ENCODE measurements around the gene DCAF8.
A peak's percentile ranks its signal among the peaks of the same experiment; 100 is the strongest.

Gene DCAF8

DNA sequence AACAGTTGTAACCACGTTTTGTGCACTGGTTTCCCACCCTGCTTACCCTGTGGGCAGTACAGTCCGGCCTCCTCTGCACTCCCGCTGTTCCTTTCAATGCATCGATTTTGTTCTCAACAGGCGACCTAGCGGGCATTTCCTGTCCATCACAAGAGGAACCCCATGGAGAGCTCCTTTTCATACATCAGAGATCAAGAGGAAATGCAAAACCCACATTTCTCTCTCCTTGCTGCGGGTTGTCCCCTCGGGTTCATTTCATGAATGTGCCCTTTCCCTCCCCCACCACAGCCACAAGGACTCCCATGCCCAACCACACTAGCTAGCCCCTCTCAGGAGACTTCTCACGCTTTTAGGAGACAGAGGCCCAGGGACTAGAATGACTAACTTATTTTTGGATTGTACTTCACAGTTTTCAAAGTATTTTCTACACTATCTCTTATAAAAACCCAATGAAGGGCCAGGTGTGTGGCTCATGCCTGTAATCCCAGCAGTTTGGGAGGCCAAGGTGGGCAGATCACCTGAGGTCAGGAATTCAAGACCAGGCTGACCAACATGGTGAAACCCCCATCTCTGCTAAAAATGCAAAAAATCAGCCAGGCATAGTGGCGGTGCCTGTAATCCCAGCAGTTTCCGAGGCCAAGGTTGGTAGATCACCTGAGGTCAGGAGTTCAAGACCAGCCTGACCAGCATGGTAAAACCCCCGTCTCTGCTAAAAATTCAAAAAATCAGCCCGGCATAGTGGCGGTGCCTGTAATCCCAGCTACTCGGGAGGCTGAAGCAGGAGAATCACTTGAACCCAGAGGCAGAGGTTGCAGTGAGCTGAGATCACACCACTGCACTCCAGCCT, 92.6 kb downstream of the DCAF8 start:
- DNase-seq (ENCODE audit: low read depth), result peak; percentile 96
- TF ChIP-seq MAX (IDR thresholded peaks at IDR 0.05; ENCODE audit: low read depth, low read length) (peak; percentile 77), CTCF (IDR thresholded peaks at IDR 0.05; ENCODE audit: low read depth, low read length) (no peak), MYC (IDR thresholded peaks at IDR 0.05; ENCODE audit: low read depth, low read length) (peak; percentile 87), POLR2A (IDR thresholded peaks at IDR 0.05; ENCODE audit: extremely low read depth, insufficient read length) (no peak)
- peak overlapping the region; percentile 22 for H3K4me3 ChIP-seq (ENCODE audit: low read depth, low read length)

GRCh38 chr1:160168609-160169369, 93.6 kb downstream of the DCAF8 start:
- peak overlapping the region; percentile 22 for H3K4me3 ChIP-seq (ENCODE audit: low read depth, low read length)
- no peak for TF ChIP-seq MYC (IDR thresholded peaks at IDR 0.05; ENCODE audit: low read depth, low read length)
- no peak for TF ChIP-seq MAX (IDR thresholded peaks at IDR 0.05; ENCODE audit: low read depth, low read length)
- peak; percentile 5 for TF ChIP-seq CTCF (IDR thresholded peaks at IDR 0.05; ENCODE audit: low read depth, low read length)
- no peak for TF ChIP-seq POLR2A (IDR thresholded peaks at IDR 0.05; ENCODE audit: extremely low read depth, insufficient read length)
- DNase-seq (ENCODE audit: low read depth), result peak; percentile 73

DNA sequence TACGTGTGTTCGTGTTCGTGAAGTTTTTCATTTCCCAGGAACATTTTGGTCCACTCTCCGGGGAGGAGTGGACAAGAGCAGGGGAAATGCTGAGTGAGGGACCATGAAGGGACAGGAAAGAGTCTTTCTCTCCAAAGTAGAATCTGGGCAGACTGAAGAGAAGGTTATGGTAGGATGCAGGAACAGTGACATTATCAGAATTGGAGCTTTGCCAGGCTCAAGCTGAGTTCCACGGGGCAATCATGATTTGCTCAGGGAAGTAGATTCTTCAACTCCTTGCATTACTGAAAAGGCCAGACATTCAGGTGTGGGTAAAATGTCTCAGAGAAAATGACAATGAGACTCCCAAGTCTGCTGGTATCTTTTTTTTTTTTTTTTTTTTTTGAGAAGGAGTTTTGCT, 94.3 kb downstream of the DCAF8 start:
- peak; percentile 27 for DNase-seq (ENCODE audit: low read depth)
- TF ChIP-seq MYC (IDR thresholded peaks at IDR 0.05; ENCODE audit: low read depth, low read length) (no peak), CTCF (IDR thresholded peaks at IDR 0.05; ENCODE audit: low read depth, low read length) (no peak), MAX (IDR thresholded peaks at IDR 0.05; ENCODE audit: low read depth, low read length) (no peak), POLR2A (IDR thresholded peaks at IDR 0.05; ENCODE audit: extremely low read depth, insufficient read length) (no peak)
- no peak overlapping the region for H3K4me3 ChIP-seq (ENCODE audit: low read depth, low read length)

- no peak for TF ChIP-seq MAX (IDR thresholded peaks at IDR 0.05; ENCODE audit: low read depth, low read length)
- peak; percentile 16 for TF ChIP-seq CTCF (IDR thresholded peaks at IDR 0.05; ENCODE audit: low read depth, low read length)
- peak; percentile 58 for DNase-seq (ENCODE audit: low read depth)
- H3K4me3 ChIP-seq (ENCODE audit: low read depth, low read length), result no peak overlapping the region
Measured at GRCh38 chr1:160167580-160167979, 94.8 kb downstream of the DCAF8 start.

- TF ChIP-seq CTCF (IDR thresholded peaks at IDR 0.05; ENCODE audit: low read depth, low read length) (no peak), POLR2A (IDR thresholded peaks at IDR 0.05; ENCODE audit: extremely low read depth, insufficient read length) (no peak), MYC (IDR thresholded peaks at IDR 0.05; ENCODE audit: low read depth, low read length) (no peak), MAX (IDR thresholded peaks at IDR 0.05; ENCODE audit: low read depth, low read length) (no peak)
- H3K4me3 ChIP-seq (ENCODE audit: low read depth, low read length), result no peak overlapping the region
- DNase-seq (ENCODE audit: low read depth), result no peak
Measured at GRCh38 chr1:160167056-160167455, 95.3 kb downstream of the DCAF8 start.

Data from NB4 (cell line).